Measurements from ENCODE around the gene PDHX.

DNA sequence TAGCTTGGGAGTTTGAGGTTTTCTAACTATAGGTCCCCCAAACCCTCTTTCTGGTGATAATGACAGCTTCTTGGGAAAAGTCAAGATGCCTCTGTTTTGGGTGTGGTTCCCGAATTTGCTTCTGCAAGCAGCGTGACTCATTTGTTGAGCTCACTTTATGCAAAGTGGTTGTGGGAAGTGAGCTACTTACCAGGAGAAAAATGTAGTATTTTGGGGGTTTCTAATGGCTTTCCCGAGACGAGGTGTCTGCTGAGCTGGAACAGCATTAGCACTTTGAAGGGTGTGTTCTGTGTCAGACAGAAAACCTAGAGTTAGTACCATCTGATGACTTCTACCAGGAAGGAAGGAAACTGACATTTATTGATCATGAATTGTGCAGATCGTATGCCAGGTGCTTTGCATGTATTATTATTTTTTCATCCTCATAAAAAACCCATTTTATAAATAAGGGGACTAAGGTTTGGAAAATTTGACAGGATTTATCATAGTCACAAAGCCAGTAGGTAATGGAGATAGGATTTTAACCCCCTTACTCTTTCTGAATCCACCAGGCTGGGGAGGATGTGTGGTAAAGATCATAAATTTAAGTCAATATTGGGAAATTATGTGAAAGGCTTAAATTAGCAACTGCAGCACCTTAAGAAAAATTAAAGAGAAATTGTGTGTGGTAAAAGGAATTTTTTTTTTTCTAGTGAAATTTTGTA, 113.7 kb downstream of the PDHX start:
- TF ChIP-seq, protein P1, sequence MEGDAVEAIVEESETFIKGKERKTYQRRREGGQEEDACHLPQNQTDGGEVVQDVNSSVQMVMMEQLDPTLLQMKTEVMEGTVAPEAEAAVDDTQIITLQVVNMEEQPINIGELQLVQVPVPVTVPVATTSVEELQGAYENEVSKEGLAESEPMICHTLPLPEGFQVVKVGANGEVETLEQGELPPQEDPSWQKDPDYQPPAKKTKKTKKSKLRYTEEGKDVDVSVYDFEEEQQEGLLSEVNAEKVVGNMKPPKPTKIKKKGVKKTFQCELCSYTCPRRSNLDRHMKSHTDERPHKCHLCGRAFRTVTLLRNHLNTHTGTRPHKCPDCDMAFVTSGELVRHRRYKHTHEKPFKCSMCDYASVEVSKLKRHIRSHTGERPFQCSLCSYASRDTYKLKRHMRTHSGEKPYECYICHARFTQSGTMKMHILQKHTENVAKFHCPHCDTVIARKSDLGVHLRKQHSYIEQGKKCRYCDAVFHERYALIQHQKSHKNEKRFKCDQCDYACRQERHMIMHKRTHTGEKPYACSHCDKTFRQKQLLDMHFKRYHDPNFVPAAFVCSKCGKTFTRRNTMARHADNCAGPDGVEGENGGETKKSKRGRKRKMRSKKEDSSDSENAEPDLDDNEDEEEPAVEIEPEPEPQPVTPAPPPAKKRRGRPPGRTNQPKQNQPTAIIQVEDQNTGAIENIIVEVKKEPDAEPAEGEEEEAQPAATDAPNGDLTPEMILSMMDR (conservative IDR thresholded peaks at IDR 0.05; ENCODE audit: low read length), result no peak
- TF ChIP-seq EZH2phosphoT487 (IDR thresholded peaks at IDR 0.05; ENCODE audit: borderline replicate concordance), result no peak

Measured in Loucy (cell line).